H1 (cell line): ENCODE measurements around the gene AOPEP. TPM values are rescaled to one million over a fixed set of nuclear protein-coding genes. Genes with fewer than 3 reads are reported as not detected.

Source experiments
- BRCA1 ChIP-seq: IDR thresholded peaks from 2 replicates; pipeline ENCODE4 v1.6.1; 2012; ENCODE audit warnings: low read depth, low read length, improper control_type of control experiment
- EP300 ChIP-seq, 2 experiments: IDR thresholded peaks; 1 replicate in 1 of 2; 2 replicates in 1 of 2; pipeline ENCODE4 v1.6.1; 2011 to 2012; ENCODE audit warnings: low read depth in 2 of 2, low read length in 2 of 2, mild to moderate bottlenecking in 2 of 2, borderline replicate concordance in 1 of 2, inconsistent platforms in 1 of 2, moderate library complexity in 1 of 2
- MAFK ChIP-seq: IDR thresholded peaks from 2 replicates; pipeline ENCODE4 v1.6.1; 2012; ENCODE audit warnings: low read depth, mild to moderate bottlenecking, improper control_type of control experiment, low read length
- POLR2AphosphoS5 ChIP-seq: IDR thresholded peaks from 2 replicates; pipeline ENCODE4 v1.6.1; 2011; ENCODE audit warnings: low read depth, low read length
- POU5F1 ChIP-seq: IDR thresholded peaks from 2 replicates; pipeline ENCODE4 v1.6.1; 2011; ENCODE audit warnings: low read depth, mild to moderate bottlenecking, low read length, moderate library complexity
- TCF12 ChIP-seq: IDR thresholded peaks from 2 replicates; pipeline ENCODE4 v1.6.1; 2011; ENCODE audit warnings: low read depth, mild to moderate bottlenecking, low read length
- polyA plus RNA-seq, 7 experiments: library from polyadenylated mRNA; depleted of rRNA in 3 of 7; stranded (reverse) in 5 of 7; unstranded in 2 of 7; fragments of >200 nt in 5 of 7; fragments of 200-250 nt in 2 of 7; gene quantifications; 1 replicate in 5 of 7; 2 replicates in 1 of 7; 4 replicates in 1 of 7; pipeline versions ENCODE4 v1.2.1 to v1.2.3, GENCODE V29; 2011 to 2013; ENCODE audit warnings: missing spikeins in 2 of 7, mixed read lengths in 2 of 7
- total RNA-seq: library from RNA; stranded (reverse); fragmentation: NEBNext Ultra II Directional; extraction: Animal tissue kit (Norgen Biotek cat#: 25700); gene quantifications from 2 replicates; pipeline ENCODE4 v1.2.1, GENCODE V29; 2021

The AOPEP gene
- total and polyA plus RNA-seq, 2 of the 8 experiments (the other 6 are each of a cell fraction or from before 2014, with no cell fraction given) = 6.1 to 14.3 TPM

GRCh38 chr9:94757158-94757557, 30.7 kb downstream of the AOPEP start (continued):
- TF ChIP-seq BRCA1 = no peak
- no peak for TF ChIP-seq POU5F1
- no peak for TF ChIP-seq EP300 (IDR thresholded peaks at IDR 0.05; ENCODE audit: borderline replicate concordance in 1 of 2, low read depth in 2 of 2, low read length in 2 of 2)
- no peak for TF ChIP-seq TCF12
- TF ChIP-seq POLR2AphosphoS5 = no peak
- no peak for TF ChIP-seq MAFK
